ENCODE data around the gene ATG4C. TPM values are rescaled to one million over a fixed set of nuclear protein-coding genes. Genes with fewer than 3 reads are reported as not detected.

The ATG4C gene
- total RNA-seq, 1 experiment from 2014 or later = 13.1 TPM

DNA sequence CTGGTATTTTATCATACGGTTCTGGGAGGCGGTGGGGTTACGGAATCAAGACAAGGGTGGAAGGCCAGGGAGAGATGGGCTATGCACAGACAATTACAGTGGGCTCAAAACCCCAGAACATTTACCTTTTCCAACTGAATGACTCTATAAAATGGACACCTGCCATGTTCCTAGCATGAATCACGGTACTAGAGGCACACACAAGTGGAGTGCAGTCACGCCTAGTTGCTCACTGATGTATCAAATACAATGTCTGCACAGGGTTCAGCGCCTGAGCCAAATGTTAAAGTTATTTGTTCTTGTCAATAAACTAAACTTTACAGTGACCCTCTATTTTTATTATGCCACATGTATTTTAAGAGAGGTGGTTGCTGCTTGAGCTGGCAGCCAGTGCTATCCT is 121.4 kb downstream of the ATG4C start:
- H3K23ac ChIP-seq (ENCODE audit: insufficient read length, low read depth, low read length) = no peak overlapping the region
- Mint-ChIP-seq H3K36me3 (ENCODE audit: insufficient read depth in 1 of 3, low read depth in 3 of 3) (no peaks in the 10 kb centered on the region), H3K4me1 (peaks cover 13 to 16% of the 10 kb centered on the region in 2 experiments), H3K27me3 (ENCODE audit: low read depth) (no peaks in the 10 kb centered on the region), H3K4me3 (no peak overlapping the region), H3K9me3 (no peaks in the 10 kb centered on the region), H3K27ac (no peak overlapping the region)
- H3K4me1 ChIP-seq (ENCODE audit: insufficient read depth, low read length) = no peaks in the 10 kb centered on the region
- H2BK15ac ChIP-seq (ENCODE audit: low read depth, low read length) = no peak overlapping the region
- H3K18ac ChIP-seq (ENCODE audit: insufficient read length, low read depth, low read length) = no peak overlapping the region
- no peak overlapping the region for H2BK120ac ChIP-seq (ENCODE audit: low read depth, low read length, poor library complexity, severe bottlenecking)
- H4K5ac ChIP-seq (ENCODE audit: insufficient read length, low read depth, low read length) = no peak overlapping the region
- no peaks in the 10 kb centered on the region for H3K27me3 ChIP-seq (ENCODE audit: insufficient read depth, low read length)
- H3K56ac ChIP-seq (ENCODE audit: insufficient read length, low read depth, low read length) = no peak overlapping the region
- H3K27ac ChIP-seq (ENCODE audit: insufficient read length, low read depth, low read length) = no peak overlapping the region
- no peak overlapping the region for H2AFZ ChIP-seq (ENCODE audit: low read length)
- H2BK12ac ChIP-seq (ENCODE audit: insufficient read length, low read depth, low read length) = no peak overlapping the region
- no peaks in the 10 kb centered on the region for H3K79me2 ChIP-seq (ENCODE audit: insufficient read depth, low read length)
- H3K23me2 ChIP-seq (ENCODE audit: insufficient read length, low read depth, low read length, poor library complexity, severe bottlenecking) = no peaks in the 10 kb centered on the region
- no peak overlapping the region for H2BK20ac ChIP-seq (ENCODE audit: low read depth, low read length, poor library complexity, severe bottlenecking)
- H2AK5ac ChIP-seq (ENCODE audit: insufficient read length, low read length) = no peak overlapping the region
- no peaks in the 10 kb centered on the region for H3K79me1 ChIP-seq (ENCODE audit: insufficient read depth, low read depth, low read length, poor library complexity, severe bottlenecking)
- no peak for DNase-seq
- H4K8ac ChIP-seq (replicated peaks; ENCODE audit: insufficient read length, low read depth, low read length) = no peak overlapping the region
- no peak overlapping the region for H3T11ph ChIP-seq (ENCODE audit: low read length)
- H4K20me1 ChIP-seq (ENCODE audit: control insufficient read depth, insufficient read depth, insufficient read length) = no peaks in the 10 kb centered on the region
- H3K9ac ChIP-seq (ENCODE audit: extremely low read depth, insufficient read length, low read length) = no peak overlapping the region
- H2BK5ac ChIP-seq (ENCODE audit: insufficient read length, low read length) = no peak overlapping the region
- TF ChIP-seq, protein P1, sequence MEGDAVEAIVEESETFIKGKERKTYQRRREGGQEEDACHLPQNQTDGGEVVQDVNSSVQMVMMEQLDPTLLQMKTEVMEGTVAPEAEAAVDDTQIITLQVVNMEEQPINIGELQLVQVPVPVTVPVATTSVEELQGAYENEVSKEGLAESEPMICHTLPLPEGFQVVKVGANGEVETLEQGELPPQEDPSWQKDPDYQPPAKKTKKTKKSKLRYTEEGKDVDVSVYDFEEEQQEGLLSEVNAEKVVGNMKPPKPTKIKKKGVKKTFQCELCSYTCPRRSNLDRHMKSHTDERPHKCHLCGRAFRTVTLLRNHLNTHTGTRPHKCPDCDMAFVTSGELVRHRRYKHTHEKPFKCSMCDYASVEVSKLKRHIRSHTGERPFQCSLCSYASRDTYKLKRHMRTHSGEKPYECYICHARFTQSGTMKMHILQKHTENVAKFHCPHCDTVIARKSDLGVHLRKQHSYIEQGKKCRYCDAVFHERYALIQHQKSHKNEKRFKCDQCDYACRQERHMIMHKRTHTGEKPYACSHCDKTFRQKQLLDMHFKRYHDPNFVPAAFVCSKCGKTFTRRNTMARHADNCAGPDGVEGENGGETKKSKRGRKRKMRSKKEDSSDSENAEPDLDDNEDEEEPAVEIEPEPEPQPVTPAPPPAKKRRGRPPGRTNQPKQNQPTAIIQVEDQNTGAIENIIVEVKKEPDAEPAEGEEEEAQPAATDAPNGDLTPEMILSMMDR (conservative IDR thresholded peaks at IDR 0.05) = no peak
- no peak overlapping the region for H3K4ac ChIP-seq (ENCODE audit: low read depth, low read length)
- H3K4me2 ChIP-seq (ENCODE audit: insufficient read depth, insufficient read length, low read length) = no peak overlapping the region
- H4K91ac ChIP-seq (ENCODE audit: insufficient read length, low read depth, low read length) = no peak overlapping the region
- no peaks in the 10 kb centered on the region for H3K9me3 ChIP-seq (ENCODE audit: control insufficient read depth, low read depth, low read length)
- H3K14ac ChIP-seq (ENCODE audit: insufficient read depth, low read length) = no peak overlapping the region
- no CpG with 5 or more reads among the region's 6 CpGs for WGBS (ENCODE audit: extremely low coverage, insufficient read length, low lambda C conversion rate)

All from H9 (cell line).